GM19438 (cell line): Measurements from ENCODE around the gene PIEZO1.
"Not testable (repeated sequence)": the region's sequence is repeated elsewhere in the genome, so short reads cannot be mapped to it uniquely, and the experiment has no call there.

ENCODE experiments used
- ATAC-seq: cut with Tn5 transposase; IDR thresholded peaks from one replicate; pipeline ENCODE4 v1.9.1; 2021; ENCODE audit warnings: low read depth; ENCODE audit not compliant: unreplicated experiment

The PIEZO1 gene

DNA sequence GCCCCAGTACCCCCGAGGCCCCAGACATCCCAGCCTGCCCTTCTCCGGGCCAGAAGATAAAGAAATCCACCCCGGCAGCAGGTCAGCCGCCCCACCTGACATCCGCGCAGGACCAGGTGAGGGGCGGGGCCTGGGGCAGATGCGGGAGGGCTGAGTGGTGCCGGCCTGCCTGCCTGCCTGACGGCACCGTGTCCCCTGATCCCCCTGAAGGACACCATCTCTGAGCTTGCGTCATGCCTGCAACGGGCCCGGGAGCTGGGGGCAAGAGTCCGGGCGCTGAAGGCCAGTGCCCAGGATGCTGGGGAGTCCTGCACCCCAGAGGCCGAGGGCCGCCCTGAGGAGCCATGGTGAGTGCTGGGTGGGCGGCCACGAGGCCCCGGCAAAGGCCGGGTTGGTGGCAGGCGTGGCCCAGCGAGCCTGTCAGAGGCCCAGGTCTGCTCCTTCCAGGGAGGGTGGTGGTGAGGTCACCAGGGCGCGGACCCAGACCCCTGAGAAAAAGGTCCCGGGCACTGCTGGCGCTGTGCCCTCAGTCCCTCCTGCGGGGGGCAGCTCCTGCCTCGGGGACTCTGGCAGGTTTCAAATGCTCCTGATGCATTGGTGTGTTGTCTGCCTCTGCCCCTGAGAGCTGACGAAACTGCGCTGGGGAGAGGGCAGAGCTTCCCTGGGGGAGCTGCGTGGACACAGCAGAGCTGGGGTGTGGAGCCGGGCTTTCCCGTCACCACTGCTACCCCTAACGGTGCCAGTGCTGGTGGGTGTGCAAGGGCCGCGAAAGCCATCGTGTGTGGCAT, 19.7 kb upstream of the PIEZO1 start:
- no peak for ATAC-seq

- ATAC-seq: no peak
Observed at GRCh38 chr16:88804173-88804551, 19.1 kb upstream of the PIEZO1 start.

- ATAC-seq: no peak
Observed at GRCh38 chr16:88803264-88803987, 18.4 kb upstream of the PIEZO1 start, which contains the start of gene CDT1. Gene CDT1, plus strand, starts transcription at chr16:88803789. Its CDS starts 43 bp downstream, at chr16:88803832.

DNA sequence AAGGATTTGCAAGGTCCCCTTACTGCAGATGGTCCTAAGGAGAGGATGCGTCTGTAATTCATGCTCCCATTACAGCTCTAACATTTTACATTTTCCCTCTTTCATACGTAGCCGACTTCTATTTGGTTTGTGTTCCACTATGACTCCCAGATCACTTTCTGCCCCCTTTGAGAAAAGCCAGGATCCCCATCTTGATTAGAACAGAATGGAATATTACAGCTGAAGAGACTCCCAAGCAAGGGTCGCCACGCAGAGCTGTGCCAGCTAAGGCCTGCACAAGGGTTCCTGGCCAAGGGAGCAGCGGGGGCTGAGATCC, 15.2 kb upstream of the PIEZO1 start:
- ATAC-seq: no peak

GRCh38 chr16:88799569-88800276, 14.7 kb upstream of the PIEZO1 start:
- ATAC-seq: no peak

GRCh38 chr16:88798772-88799455, 13.9 kb upstream of the PIEZO1 start:
- no peak for ATAC-seq

- ATAC-seq: no peak
Observed at GRCh38 chr16:88798073-88798472, 13.1 kb upstream of the PIEZO1 start.

DNA sequence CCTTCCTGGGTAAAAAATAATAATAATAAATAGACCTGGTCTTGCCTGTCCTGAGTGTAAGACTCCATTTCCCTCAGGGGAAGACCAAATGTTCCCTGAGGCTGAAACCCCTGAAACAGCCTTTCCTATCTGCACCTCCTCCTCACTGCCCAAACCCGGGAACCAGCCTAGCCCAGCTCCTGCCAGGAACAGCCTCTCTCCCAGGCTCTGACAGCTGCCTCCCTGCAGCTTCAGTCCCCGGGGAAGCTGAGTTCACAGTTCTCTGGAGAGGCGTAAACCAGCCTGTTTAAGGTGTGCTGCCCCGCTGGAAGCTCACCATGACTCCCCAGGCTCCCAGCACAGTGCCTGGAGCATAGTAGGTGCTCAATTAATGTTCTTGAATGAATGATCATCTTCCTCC, 11.3 kb upstream of the PIEZO1 start:
- no peak for ATAC-seq

DNA sequence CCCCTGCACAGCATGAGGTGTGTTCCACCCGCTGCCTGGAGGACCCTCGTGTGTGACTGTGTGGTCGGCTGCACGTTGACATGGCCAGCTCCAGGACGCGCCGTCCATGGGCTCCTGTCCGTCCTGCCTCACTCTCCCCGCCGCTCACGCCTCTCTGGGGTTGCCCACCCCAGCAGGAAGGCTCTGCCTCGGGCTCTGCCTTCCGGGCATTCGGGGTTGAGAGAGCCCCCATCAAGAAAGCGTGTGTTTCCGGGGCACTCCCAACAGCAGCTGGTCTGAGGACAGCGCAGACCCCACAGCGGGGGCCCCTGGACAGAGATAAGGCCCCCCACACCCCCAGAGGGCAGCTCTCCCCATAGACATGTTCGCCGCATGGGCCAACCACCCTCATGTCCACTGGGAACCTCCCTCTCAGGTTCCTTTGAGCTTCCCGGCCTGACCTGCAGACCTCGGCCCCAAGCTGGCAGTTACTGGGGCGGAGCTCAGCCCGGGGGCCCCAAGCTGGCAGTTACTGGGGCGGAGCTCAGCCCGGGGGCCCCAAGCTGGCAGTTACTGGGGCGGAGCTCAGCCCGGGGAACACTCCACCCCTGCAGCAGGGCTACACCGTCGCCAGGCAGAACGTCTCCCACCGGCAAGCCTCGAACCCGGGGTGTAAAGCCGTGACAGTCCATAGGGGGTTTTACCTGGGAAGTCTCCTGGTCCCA, 8.4 kb upstream of the PIEZO1 start:
- no peak for ATAC-seq

- no peak for ATAC-seq
Observed at GRCh38 chr16:88792668-88793250, 7.7 kb upstream of the PIEZO1 start.

GRCh38 chr16:88792078-88792550, 7.1 kb upstream of the PIEZO1 start:
- no peak for ATAC-seq

- no peak for ATAC-seq
Observed at GRCh38 chr16:88790312-88791211, 5.5 kb upstream of the PIEZO1 start.

- ATAC-seq: no peak
Observed at GRCh38 chr16:88789594-88789993, 4.6 kb upstream of the PIEZO1 start.

- ATAC-seq: not testable (repeated sequence)
Observed at GRCh38 chr16:88788749-88789148, 3.7 kb upstream of the PIEZO1 start.

GRCh38 chr16:88787579-88788314, 2.7 kb upstream of the PIEZO1 start:
- ATAC-seq: no peak

GRCh38 chr16:88784856-88785105, 239 bp downstream of the PIEZO1 start:
- ATAC-seq: no peak

GRCh38 chr16:88784074-88784855, 755 bp downstream of the PIEZO1 start:
- no peak for ATAC-seq
